NT2/D1 (cell line): ENCODE measurements around the gene RPS6KA2.

Experiments
- YY1 ChIP-seq: IDR thresholded peaks from 2 replicates; pipeline ENCODE4 v1.6.1; 2011; ENCODE audit not compliant: insufficient read length, insufficient read depth
- ZNF274 ChIP-seq: IDR thresholded peaks from 2 replicates; pipeline ENCODE4 v1.6.1; 2011; ENCODE audit warnings: mild to moderate bottlenecking, low read depth, low read length

DNA sequence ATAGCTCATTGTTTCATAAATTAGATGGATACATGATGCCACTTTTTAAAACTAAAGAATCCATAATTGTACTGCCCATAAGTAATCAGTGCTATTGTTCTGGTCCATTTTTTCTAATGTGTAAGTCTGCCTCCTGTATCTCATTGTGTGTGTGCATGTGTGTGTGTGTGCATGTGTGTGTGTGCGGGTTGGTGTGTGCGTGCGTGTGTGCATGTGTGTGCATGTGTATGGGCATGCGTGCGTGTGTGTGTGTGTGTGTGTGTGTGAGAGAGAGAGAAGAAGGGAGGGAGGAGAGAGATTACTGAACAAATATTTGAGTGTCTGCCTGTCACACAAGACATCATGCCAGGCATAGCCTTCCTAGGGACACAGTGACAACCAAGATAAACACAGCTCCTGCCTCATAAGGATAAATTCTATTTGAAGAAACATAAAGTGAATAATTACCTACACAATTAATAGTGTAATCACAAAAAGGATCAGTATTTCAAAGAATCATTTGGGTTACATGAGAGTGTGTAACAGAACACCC is 33.2 kb upstream of the RPS6KA2 start:
- TF ChIP-seq ZNF274, result no peak
- no peak for TF ChIP-seq YY1
